WTC11 (cell line): ENCODE measurements around the gene KCNMA1. TPM values are rescaled to one million over a fixed set of nuclear protein-coding genes. Genes with fewer than 3 reads are reported as not detected.

Experiments
- ATAC-seq: fragments of 200-7000 bp; cut with Tn5 transposase; 2 replicates; pipeline ENCODE4 v1.10.0; 2021; ENCODE audit warnings: mild to moderate bottlenecking, moderate library complexity
- CTCF ChIA-PET: fragments of 300-600 bp; sonication (Branson Sonifier 250); formaldehyde crosslinking; loops from one replicate; lab custom pipeline; 2021; ENCODE audit warnings: antibody characterized with exemption; lab: Charles Lee
- POLR2A ChIA-PET: fragments of 350-600 bp; sonication (Branson Sonifier 250); formaldehyde crosslinking; loops from one replicate; lab custom pipeline; 2021; ENCODE audit warnings: antibody characterized with exemption; lab: Charles Lee
- DNase-seq: peaks from one replicate; pipeline ENCODE4 v3.0.0; 2021; ENCODE audit warnings: low spot score
- H3K27ac Mint-ChIP-seq: 2 replicates; pipeline ENCODE4 v1.8.0; 2021; ENCODE audit warnings: mixed read lengths
- H3K27me3 Mint-ChIP-seq: 2 replicates; pipeline ENCODE4 v1.8.0; 2021; ENCODE audit warnings: low read depth, mild to moderate bottlenecking, moderate library complexity, mixed read lengths
- H3K36me3 Mint-ChIP-seq: 2 replicates; pipeline ENCODE4 v1.8.0; 2021; ENCODE audit warnings: mixed read lengths
- H3K4me1 Mint-ChIP-seq: 2 replicates; pipeline ENCODE4 v1.8.0; 2022; ENCODE audit warnings: mixed read lengths
- H3K4me3 Mint-ChIP-seq: 2 replicates; pipeline ENCODE4 v1.8.0; 2021; ENCODE audit warnings: mild to moderate bottlenecking, moderate library complexity, mixed read lengths
- H3K9me3 Mint-ChIP-seq: 2 replicates; pipeline ENCODE4 v1.8.0; 2021; ENCODE audit warnings: mixed read lengths
- ARID4B ChIP-seq: sonication (generic); formaldehyde crosslinking; IDR thresholded peaks from 2 replicates; pipeline ENCODE4 v1.8.0; 2023; ENCODE audit warnings: missing genetic modification reagents, mild to moderate bottlenecking, borderline replicate concordance
- CDX4 ChIP-seq: fragments of 250-450 bp; sonication (Bioruptor Pico); IDR thresholded peaks from 2 replicates; pipeline ENCODE4 v1.9.0; 2021; ENCODE audit warnings: moderate library complexity, mild to moderate bottlenecking, inconsistent platforms, borderline replicate concordance
- E2F5 ChIP-seq: sonication (generic); formaldehyde crosslinking; IDR thresholded peaks from 2 replicates; pipeline ENCODE4 v1.8.1; 2022; ENCODE audit warnings: mild to moderate bottlenecking, moderate library complexity, missing genetic modification reagents
- FOXK1 ChIP-seq: sonication (generic); formaldehyde crosslinking; IDR thresholded peaks from 2 replicates; pipeline ENCODE4 v1.8.0; 2022; ENCODE audit warnings: mild to moderate bottlenecking, moderate library complexity, missing genetic modification reagents
- GABPB1 ChIP-seq: sonication (generic); formaldehyde crosslinking; IDR thresholded peaks from 2 replicates; pipeline ENCODE4 v1.8.1; 2023; ENCODE audit warnings: mild to moderate bottlenecking, missing genetic modification reagents
- GRHL2 ChIP-seq: fragments of 250-450 bp; sonication (Bioruptor Pico); IDR thresholded peaks from 2 replicates; pipeline ENCODE4 v1.8.0; 2022; ENCODE audit warnings: mild to moderate bottlenecking, moderate library complexity; ENCODE audit not compliant: insufficient replicate concordance, severe bottlenecking
- MXD4 ChIP-seq: fragments of 250-450 bp; sonication (Bioruptor Pico); IDR thresholded peaks from 2 replicates; pipeline ENCODE4 v1.8.0; 2021; ENCODE audit warnings: mild to moderate bottlenecking, moderate library complexity, borderline replicate concordance
- NFATC4 ChIP-seq: fragments of 250-450 bp; sonication (Bioruptor Pico); IDR thresholded peaks from 2 replicates; pipeline ENCODE4 v1.9.0; 2021; ENCODE audit warnings: mild to moderate bottlenecking
- NR1H2 ChIP-seq: sonication (generic); formaldehyde crosslinking; IDR thresholded peaks from 2 replicates; pipeline ENCODE4 v1.9.0; 2021; ENCODE audit warnings: mild to moderate bottlenecking, moderate library complexity, missing genetic modification reagents
- NR3C1 ChIP-seq: sonication (generic); formaldehyde crosslinking; conservative IDR thresholded peaks from 2 replicates; pipeline ENCODE4 v1.8.1; 2023; ENCODE audit warnings: low read depth, mild to moderate bottlenecking, missing genetic modification reagents
- PRDM15 ChIP-seq: sonication (generic); formaldehyde crosslinking; IDR thresholded peaks from 2 replicates; pipeline ENCODE4 v1.8.0; 2022; ENCODE audit warnings: missing genetic modification reagents
- PREB ChIP-seq: sonication (generic); formaldehyde crosslinking; IDR thresholded peaks from 2 replicates; pipeline ENCODE4 v1.8.1; 2022; ENCODE audit warnings: mild to moderate bottlenecking, missing genetic modification reagents, moderate library complexity, borderline replicate concordance
- PRRX2 ChIP-seq: fragments of 250-450 bp; sonication (Bioruptor Pico); IDR thresholded peaks from 2 replicates; pipeline ENCODE4 v1.8.0; 2021; ENCODE audit warnings: mild to moderate bottlenecking
- SOX15 ChIP-seq: fragments of 250-450 bp; sonication (Bioruptor Pico); IDR thresholded peaks from 2 replicates; pipeline ENCODE4 v1.9.0; 2021; ENCODE audit warnings: mild to moderate bottlenecking
- TCF7 ChIP-seq: sonication (generic); formaldehyde crosslinking; IDR thresholded peaks from 2 replicates; pipeline ENCODE4 v1.8.0; 2022; ENCODE audit warnings: mild to moderate bottlenecking, low read depth, missing genetic modification reagents, moderate library complexity
- ZNF121 ChIP-seq: sonication (generic); formaldehyde crosslinking; IDR thresholded peaks from 2 replicates; pipeline ENCODE4 v1.8.0; 2023; ENCODE audit warnings: missing genetic modification reagents
- ZNF532 ChIP-seq: fragments of 250-450 bp; sonication (Bioruptor Pico); IDR thresholded peaks from 2 replicates; pipeline ENCODE4 v1.9.0; 2021; ENCODE audit warnings: mild to moderate bottlenecking, borderline replicate concordance
- ZNF671 ChIP-seq: fragments of 250-450 bp; sonication (Bioruptor Pico); IDR thresholded peaks from 2 replicates; pipeline ENCODE4 v1.8.0; 2021; ENCODE audit warnings: mild to moderate bottlenecking
- ZSCAN18 ChIP-seq: fragments of 250-450 bp; sonication (Bioruptor Pico); IDR thresholded peaks from 2 replicates; pipeline ENCODE4 v2.1.2; 2022; ENCODE audit warnings: mild to moderate bottlenecking, moderate library complexity
- total RNA-seq: library from RNA; stranded (reverse); gene quantifications from 3 replicates; pipeline ENCODE4 v1.2.3, GENCODE V29; 2021

KCNMA1 gene
- total RNA-seq, 1 experiment from 2014 or later, result 7.3 TPM

GRCh38 chr10:76939933-76940468 lies 697.6 kb downstream of the KCNMA1 start:
- no peak for TF ChIP-seq E2F5 (CRISPR knock-in tag)
- TF ChIP-seq PRDM15 (CRISPR knock-in tag), result no peak
- TF ChIP-seq ARID4B (CRISPR knock-in tag), result no peak
- TF ChIP-seq NFATC4 (CRISPR knock-in tag), result no peak
- TF ChIP-seq ZNF671 (CRISPR knock-in tag), result no peak
- no peak for TF ChIP-seq GABPB1 (CRISPR knock-in tag)
- no peak for TF ChIP-seq FOXK1 (CRISPR knock-in tag)
- TF ChIP-seq ZNF532, result no peak
- no peak for TF ChIP-seq SOX15 (CRISPR knock-in tag)
- Mint-ChIP-seq H3K27me3 (no peaks in the 10 kb centered on the region; the same call in 1 of the 2 replicates), H3K36me3 (no peaks in the 10 kb centered on the region), H3K9me3 (no peaks in the 10 kb centered on the region; the same call in 1 of the 2 replicates), H3K4me1 (peaks cover 6% of the 10 kb centered on the region), H3K27ac (no peak overlapping the region), H3K4me3 (no peak overlapping the region)
- ATAC-seq (no peak), DNase-seq (no peak)
- ChIA-PET POLR2A (no interaction called here), CTCF (no interaction called here)

GRCh38 chr10:76937181-76937600 lies 700.4 kb downstream of the KCNMA1 start:
- no peak for DNase-seq
- Mint-ChIP-seq H3K9me3 (no peaks in the 10 kb centered on the region; the same call in 1 of the 2 replicates), H3K4me3 (no peak overlapping the region), H3K4me1 (no peaks in the 10 kb centered on the region), H3K27ac (no peak overlapping the region), H3K27me3 (no peaks in the 10 kb centered on the region), H3K36me3 (no peaks in the 10 kb centered on the region)
- CTCF ChIA-PET, result no interaction called here
- POLR2A ChIA-PET, result no interaction called here
- no peak for ATAC-seq
- no peak for TF ChIP-seq MXD4 (CRISPR knock-in tag)
- no peak for TF ChIP-seq PREB (CRISPR knock-in tag)
- TF ChIP-seq CDX4 (CRISPR knock-in tag), result no peak
- no peak for TF ChIP-seq ZNF121 (CRISPR knock-in tag)
- no peak for TF ChIP-seq TCF7 (CRISPR knock-in tag)
- no peak for TF ChIP-seq NR1H2 (CRISPR knock-in tag)
- no peak for TF ChIP-seq PRRX2 (CRISPR knock-in tag)
- TF ChIP-seq GRHL2 (CRISPR knock-in tag), result no peak
- TF ChIP-seq NR3C1 (CRISPR knock-in tag), result no peak
- TF ChIP-seq ZSCAN18 (CRISPR knock-in tag), result no peak
